Tibial nerve (tissue), 4 donors: ENCODE results near the gene UBE2L5.
"Not testable (repeated sequence)": the region's sequence is repeated elsewhere in the genome, so short reads cannot be mapped to it uniquely, and the experiment has no call there.

Experiments
- EP300 ChIP-seq, 2 donors: sonication (generic); formaldehyde crosslinking; IDR thresholded peaks; one replicate each; pipeline ENCODE4 v1.6.1; 2017; ENCODE audit warnings: antibody characterized with exemption in 2 of 2, mild to moderate bottlenecking in 1 of 2
- POLR2A ChIP-seq, 2 donors: fragments of 450-650 bp; IDR thresholded peaks; one replicate each; pipeline ENCODE4 v1.6.1; 2017; ENCODE audit warnings: antibody characterized with exemption in 2 of 2, mild to moderate bottlenecking in 2 of 2, moderate library complexity in 2 of 2
- TF ChIP-seq, protein P1 (sequence below), 5 experiments: fragments of 200-600 bp in 3 of 5; fragments of 450-650 bp in 2 of 5; sonication (generic) in 3 of 5; IDR thresholded peaks; one replicate each; pipeline ENCODE4 v1.5.1; 2016 to 2019; ENCODE audit warnings: antibody characterized with exemption in 5 of 5, mild to moderate bottlenecking in 3 of 5, moderate library complexity in 2 of 5

DNA sequence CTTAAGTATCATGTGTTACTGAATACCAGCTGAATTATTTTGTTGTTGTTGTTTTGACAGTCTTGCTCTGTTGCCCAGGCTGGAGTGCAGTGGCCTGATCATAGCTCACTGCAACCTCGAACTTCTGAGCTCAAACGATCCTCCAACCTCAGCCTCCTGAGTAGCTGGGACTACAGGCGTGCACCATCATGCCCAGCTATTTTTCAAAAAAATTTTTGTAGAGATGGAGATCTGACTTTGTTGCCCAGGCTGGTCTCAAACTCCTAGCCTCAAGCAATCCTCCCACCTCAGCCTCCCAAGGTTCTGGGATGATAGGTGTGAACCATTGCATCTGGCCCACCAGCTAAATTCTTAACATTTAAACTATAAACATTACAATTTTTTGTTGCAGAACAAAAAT is 21.2 kb downstream of the UBE2L5 start:
- TF ChIP-seq, protein P1, sequence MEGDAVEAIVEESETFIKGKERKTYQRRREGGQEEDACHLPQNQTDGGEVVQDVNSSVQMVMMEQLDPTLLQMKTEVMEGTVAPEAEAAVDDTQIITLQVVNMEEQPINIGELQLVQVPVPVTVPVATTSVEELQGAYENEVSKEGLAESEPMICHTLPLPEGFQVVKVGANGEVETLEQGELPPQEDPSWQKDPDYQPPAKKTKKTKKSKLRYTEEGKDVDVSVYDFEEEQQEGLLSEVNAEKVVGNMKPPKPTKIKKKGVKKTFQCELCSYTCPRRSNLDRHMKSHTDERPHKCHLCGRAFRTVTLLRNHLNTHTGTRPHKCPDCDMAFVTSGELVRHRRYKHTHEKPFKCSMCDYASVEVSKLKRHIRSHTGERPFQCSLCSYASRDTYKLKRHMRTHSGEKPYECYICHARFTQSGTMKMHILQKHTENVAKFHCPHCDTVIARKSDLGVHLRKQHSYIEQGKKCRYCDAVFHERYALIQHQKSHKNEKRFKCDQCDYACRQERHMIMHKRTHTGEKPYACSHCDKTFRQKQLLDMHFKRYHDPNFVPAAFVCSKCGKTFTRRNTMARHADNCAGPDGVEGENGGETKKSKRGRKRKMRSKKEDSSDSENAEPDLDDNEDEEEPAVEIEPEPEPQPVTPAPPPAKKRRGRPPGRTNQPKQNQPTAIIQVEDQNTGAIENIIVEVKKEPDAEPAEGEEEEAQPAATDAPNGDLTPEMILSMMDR (IDR thresholded peaks at IDR 0.05) = not testable (repeated sequence)
- not testable (repeated sequence) for TF ChIP-seq POLR2A, EP300 (IDR thresholded peaks at IDR 0.05)
